Measurements from ENCODE around the gene AMH. TPM values are rescaled to one million over a fixed set of nuclear protein-coding genes. Genes with fewer than 3 reads are reported as not detected.

AMH gene
- total and polyA plus RNA-seq, 2 experiments from 2014 or later = 1.9 to 6.8 TPM

GRCh38 chr19:2254064-2254872, 5.1 kb downstream of the AMH start:
- Histone ChIP-seq H3K4me3 (peak overlapping the region; percentile 69), H3K27me3 (ENCODE audit: insufficient read depth) (peaks cover 21% of the 10 kb centered on the region), H3K79me2 (replicated peaks; ENCODE audit: insufficient read depth) (no peaks in the 10 kb centered on the region), H3K36me3 (ENCODE audit: insufficient read depth) (no peaks in the 10 kb centered on the region), H3K4me1 (ENCODE audit: insufficient read depth) (peaks cover 5% of the 10 kb centered on the region; the same call in 1 of the 2 replicates), H2AFZ (peak overlapping the region; percentile 98), H3K4me2 (peak overlapping the region; percentile 93), H3K27ac (ENCODE audit: low read depth) (no peak overlapping the region), H3K9me2 (ENCODE audit: insufficient read depth) (no peaks in the 10 kb centered on the region), H3F3A (replicated peaks; ENCODE audit: low read depth) (peaks cover 4% of the 10 kb centered on the region; the same call in 1 of the 2 replicates), H4K20me1 (replicated peaks; ENCODE audit: insufficient read depth) (no peaks in the 10 kb centered on the region)
- Mint-ChIP-seq H3K4me3 (peak overlapping the region; percentile 69), H3K4me1 (peaks cover 3% of the 10 kb centered on the region; the same call in 2 of the 3 replicates), H3K27ac (no peak overlapping the region), H3K36me3 (ENCODE audit: low read depth) (no peaks in the 10 kb centered on the region), H3K9me3 (no peaks in the 10 kb centered on the region), H3K27me3 (ENCODE audit: insufficient read depth, low read depth, poor library complexity) (peaks cover 38% of the 10 kb centered on the region)
- peak; percentile 89 for DNase-seq (ENCODE audit: low spot score)
- TF ChIP-seq ZNF462 (CRISPR knock-in tag; IDR thresholded peaks at IDR 0.05) (no peak), CTCF (conservative IDR thresholded peaks at IDR 0.05; ENCODE audit: low read depth in 2 of 2) (peak; percentile 69 to 75), JUNB (IDR thresholded peaks at IDR 0.05; ENCODE audit: unreplicated experiment) (no peak)
- ATAC-seq = peak; percentile 32

Data from GM23338 (cell line).